GM19025 (cell line): Measurements from ENCODE around the gene SBF1.
"Not testable (repeated sequence)": the region's sequence is repeated elsewhere in the genome, so short reads cannot be mapped to it uniquely, and the experiment has no call there.

Experiments
- ATAC-seq: cut with Tn5 transposase; IDR thresholded peaks from one replicate; pipeline ENCODE4 v1.9.1; 2021; ENCODE audit warnings: mild to moderate bottlenecking, low read depth, moderate library complexity; ENCODE audit not compliant: unreplicated experiment

Gene SBF1

DNA sequence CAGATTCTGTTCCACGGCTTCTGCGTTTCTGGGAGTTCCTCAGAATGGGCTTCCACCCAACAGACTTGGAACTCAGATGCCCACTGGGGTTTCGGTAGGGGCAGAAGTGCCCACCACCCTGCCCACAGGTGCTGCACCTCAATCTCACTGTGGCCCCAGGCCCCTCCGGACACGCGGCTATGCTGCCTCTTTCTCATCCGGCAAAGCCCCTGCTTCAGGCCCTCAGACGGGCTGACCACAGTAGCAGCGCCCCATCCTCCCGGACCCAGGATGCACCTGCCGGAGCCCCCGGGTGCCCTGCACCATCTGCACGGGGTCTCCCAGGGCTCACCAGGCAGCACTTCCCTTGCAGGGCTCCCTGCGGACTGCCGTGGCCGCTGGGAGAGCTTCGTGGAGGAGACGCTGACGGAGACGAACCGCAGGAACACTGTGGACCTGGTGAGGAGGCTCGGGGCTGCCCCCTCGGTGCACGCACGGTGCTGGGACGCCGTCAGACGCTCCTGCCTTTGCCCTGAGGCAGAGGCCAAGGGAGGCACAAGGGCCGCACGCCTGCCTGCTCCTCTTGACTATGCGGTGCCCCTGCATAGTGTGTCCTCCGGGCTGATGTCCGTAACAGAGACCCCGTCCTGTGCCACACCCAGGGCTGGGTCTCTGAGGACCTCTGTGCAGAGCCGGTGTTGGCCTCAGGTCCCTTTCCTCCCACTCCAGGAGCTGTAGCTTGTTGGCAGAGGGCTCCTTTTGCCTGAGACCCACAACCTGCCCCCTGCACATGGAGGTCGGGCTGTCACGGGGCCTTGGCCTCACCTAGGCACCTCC lies 38.6 kb downstream of the SBF1 start:
- ATAC-seq: no peak

- no peak for ATAC-seq
These were observed 39.4 kb downstream of the SBF1 start for GRCh38 chr22:50435291-50436014.

DNA sequence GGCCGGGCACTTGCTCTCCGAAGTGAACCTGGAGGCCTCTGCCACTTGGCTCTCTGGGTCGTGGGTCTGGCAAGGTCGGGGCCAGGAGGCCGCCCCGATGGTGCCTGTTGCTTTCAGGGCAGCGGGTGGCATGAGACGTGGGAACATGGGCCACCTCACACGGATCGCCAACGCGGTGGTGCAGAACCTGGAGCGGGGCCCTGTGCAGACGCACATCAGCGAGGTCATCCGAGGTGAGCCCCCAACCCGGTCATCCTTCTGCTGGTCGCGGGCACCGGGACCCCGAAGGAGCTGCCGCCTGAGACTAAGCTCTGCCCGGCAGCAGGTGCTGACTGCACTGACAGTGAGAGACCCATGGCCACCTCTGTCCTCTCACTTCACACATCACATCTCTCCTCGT lies 40.0 kb downstream of the SBF1 start:
- ATAC-seq: no peak

DNA sequence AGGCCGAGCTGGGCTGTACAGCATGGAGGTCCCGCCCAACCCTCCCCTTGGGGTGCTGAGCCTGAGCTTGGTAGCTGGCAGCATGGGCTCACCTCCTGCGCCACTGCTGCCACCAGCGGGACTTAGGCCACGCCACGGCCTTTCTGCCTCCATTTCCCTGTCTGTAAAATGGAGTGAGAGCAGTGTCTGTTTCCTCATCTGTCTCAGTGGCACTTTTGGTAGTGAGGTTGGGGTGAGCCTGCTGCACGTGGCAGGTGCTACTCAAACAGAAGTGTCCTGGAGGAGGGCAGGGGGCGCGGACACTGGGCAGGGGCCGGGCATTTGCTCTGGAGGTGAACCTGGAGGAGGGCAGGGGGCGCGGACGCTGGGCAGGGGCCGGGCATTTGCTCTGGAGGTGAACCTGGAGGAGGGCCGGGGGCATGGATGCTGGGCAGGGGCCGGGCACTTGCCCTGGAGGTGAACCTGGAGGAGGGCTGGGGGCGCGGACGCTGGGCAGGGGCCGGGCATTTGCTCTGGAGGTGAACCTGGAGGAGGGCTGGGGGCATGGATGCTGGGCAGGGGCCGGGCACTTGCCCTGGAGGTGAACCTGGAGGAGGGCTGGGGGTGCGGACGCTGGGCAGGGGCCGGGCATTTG lies 41.8 kb downstream of the SBF1 start:
- not testable (repeated sequence) for ATAC-seq

GRCh38 chr22:50432131-50432876 lies 42.5 kb downstream of the SBF1 start:
- ATAC-seq: no peak

DNA sequence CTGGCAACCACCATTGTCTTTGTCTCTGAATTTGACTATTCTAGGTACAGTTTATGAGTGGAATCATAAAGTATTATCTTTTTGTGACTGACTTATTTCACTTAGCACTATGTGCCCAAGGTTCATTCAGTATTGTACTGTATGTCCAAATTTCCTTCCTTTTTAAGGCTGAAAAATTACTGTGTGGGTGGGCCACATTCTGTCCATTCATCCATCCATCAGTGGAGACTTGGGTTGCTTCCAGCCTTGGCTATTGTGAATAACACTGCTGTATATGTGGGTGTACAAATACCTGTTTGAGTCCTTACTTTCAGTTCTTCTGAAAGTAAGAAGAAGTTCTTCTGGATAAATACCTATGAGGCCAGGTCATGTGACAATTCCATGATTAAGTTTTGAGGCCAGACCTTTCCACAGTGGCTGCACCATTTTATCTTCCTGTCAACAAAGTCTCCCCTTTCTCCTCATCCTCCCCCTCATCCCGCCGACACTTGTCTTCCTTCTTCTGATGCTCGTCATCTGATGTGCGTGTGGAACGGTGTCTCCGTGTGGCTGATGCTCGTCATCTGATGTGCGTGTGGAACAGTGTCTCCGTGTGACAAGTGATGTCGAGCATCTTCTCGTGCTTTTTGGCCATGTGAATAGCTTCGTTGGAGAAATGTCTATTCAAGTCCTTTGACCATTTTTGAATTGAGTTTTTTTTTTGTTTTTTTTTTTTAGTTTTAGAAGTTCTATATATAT lies 49.5 kb downstream of the SBF1 start:
- no peak for ATAC-seq

- ATAC-seq: no peak
These were observed 50.9 kb downstream of the SBF1 start for GRCh38 chr22:50423956-50424355.

- no peak for ATAC-seq
These were observed 51.6 kb downstream of the SBF1 start for GRCh38 chr22:50422961-50423815.

DNA sequence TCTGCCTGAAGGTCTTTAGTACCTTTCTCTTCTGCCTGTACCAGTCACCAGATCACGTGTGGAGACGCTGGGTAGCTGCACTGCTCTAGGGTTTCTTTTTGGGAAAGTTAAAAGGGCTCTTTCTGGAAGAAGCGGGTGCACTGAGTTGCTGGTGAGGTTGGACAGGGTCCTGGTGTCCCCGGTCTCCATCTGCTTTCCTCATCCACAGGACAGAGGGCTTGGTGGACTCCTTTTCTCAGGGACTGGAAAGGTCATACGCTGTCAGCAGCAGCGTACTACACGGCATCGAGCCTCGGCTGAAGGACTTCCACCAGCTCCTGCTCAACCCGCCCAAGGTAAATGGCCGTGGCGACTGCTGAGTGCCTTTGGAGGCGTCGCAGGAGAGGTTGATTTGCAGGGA lies 52.8 kb downstream of the SBF1 start:
- ATAC-seq: no peak

DNA sequence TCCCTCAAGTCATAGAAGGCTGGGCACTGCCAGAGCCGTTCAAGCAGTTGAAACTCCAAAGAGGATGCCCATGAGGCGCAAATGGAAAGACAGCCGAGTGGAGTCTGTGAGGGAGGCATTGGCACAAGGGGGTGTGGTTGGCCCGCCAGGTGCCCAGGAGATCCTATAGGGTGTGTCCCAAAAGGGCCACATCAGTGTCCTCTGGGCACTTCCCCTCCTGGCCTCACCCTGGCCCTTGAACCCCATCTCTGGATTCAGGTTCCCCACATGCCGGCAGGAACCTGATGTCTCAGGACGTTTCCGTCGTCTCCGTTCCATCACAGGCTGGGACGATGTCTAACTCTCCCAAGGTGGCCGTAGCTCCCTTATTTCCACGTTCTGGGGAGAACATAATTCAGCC lies 54.3 kb downstream of the SBF1 start:
- ATAC-seq: no peak

DNA sequence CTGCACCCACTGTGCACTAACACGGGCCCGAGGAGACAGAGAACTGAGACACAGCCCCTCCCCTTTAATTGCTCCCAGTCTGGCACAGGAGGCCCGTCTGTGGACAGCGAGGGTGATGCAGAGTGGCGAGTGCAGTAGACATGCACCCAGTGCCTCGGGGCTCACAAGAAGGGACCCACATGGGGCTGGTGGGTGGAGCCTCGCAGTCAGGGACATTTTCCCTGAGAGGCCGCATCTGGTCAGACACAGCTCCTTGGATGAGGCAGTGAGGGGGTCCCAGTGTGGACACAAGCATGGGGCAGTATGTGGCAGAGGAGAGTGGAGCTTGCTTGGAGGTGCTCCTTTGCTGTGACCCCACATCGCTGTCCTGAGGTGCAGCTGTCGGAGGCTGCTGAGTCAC lies 54.8 kb downstream of the SBF1 start:
- ATAC-seq: no peak

GRCh38 chr22:50419116-50419515 lies 55.7 kb downstream of the SBF1 start:
- no peak for ATAC-seq

GRCh38 chr22:50418624-50419023 lies 56.2 kb downstream of the SBF1 start:
- no peak for ATAC-seq

DNA sequence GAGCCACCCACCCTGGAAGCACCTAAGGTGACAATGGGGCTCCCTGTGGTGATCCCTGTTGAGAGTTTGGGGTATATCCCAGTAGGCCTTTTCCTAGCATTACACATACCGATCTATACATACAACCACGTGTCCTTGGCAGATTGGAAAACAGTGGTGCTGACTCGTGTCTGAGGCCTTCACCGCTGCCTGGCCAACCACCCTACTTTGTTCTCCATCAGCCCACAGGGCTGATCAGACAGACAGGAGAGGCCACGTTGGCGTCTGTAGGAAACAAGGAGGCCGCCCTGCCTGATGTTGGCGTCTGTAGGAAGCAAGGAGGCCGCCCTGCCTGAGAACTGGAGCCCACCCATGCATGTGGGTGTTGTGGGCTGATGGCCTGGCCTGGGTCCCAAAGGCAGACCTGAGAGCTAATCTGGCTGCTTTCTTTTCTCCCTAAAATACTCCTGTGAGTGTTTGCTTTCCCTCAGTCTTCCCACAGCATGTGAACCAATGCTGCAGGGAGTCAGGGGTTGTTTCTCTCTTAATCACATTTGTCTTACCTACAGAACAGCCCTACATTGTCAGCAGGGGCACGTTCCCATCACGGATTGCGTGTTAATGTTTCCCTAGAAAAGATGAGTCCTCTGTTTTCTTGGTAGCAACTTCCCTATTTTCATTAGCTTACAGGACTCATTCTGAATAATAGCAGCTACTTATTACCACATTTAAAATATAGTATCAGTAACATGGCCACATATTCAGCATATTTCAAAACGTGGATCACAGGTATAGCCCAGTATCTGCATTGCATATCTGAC lies 57.2 kb downstream of the SBF1 start:
- ATAC-seq: no peak

DNA sequence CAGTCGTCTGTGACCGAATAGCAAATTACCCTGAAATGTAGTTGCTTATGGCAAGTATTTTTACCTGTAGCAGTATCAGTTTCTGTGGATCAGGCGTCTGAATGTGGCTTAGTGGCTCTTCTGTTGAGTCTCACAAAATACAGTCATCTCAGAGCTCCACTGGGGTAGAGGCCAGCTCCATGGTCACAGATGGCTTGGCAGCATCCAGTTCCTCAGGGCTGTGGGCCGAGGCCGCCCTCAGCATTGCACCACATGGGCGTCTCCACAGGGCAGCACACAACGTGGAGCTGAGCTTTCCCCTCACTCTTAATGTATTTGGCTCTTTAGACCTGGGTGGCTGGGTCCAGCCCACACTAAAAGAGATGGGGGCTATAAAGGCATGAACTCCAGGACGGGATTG lies 57.8 kb downstream of the SBF1 start:
- no peak for ATAC-seq

- no peak for ATAC-seq
These were observed 59.4 kb downstream of the SBF1 start for GRCh38 chr22:50415426-50415825.

GRCh38 chr22:50414476-50415248 lies 60.2 kb downstream of the SBF1 start:
- ATAC-seq: no peak

DNA sequence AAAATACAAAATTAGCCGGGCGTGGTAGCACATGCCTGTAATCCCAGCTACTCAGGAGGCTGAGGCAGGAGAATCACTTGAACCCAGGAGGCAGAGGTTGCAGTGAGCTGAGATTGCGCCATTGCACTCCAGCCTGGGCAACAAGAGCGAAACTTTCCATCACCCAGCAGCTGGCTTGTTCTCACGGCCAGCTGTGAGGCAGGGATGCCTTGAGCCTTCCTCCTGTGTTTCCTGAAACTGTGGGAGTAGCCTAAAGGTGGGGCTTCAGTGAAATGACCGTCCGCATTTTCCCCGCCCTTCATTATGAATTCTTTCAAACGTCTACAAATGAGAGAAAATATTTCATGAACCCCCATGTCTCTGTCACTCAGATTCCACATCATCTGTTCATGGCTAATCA lies 65.9 kb downstream of the SBF1 start:
- ATAC-seq: not testable (repeated sequence)
